HepG2 (cell line): ENCODE results near the gene IL17C. TPM values are rescaled to one million over a fixed set of nuclear protein-coding genes. Genes with fewer than 3 reads are reported as not detected.
A peak's percentile ranks its signal among the peaks of the same experiment; 100 is the strongest.

ENCODE experiments used
- ATAD3A ChIP-seq: sonication (generic); formaldehyde crosslinking; IDR thresholded peaks from 2 replicates; pipeline ENCODE4 v1.4.0; 2020; ENCODE audit warnings: missing genetic modification reagents
- CHD2 ChIP-seq: IDR thresholded peaks from 2 replicates; pipeline ENCODE4 v1.6.1; 2011; ENCODE audit warnings: low read depth, low read length, improper control_type of control experiment
- HES4 ChIP-seq: sonication (generic); formaldehyde crosslinking; IDR thresholded peaks from 2 replicates; pipeline ENCODE4 v1.9.0; 2021; ENCODE audit warnings: mild to moderate bottlenecking, missing genetic modification reagents, borderline replicate concordance
- JUN ChIP-seq: sonication (generic); formaldehyde crosslinking; IDR thresholded peaks from 2 replicates; pipeline ENCODE4 v1.4.0; 2020; ENCODE audit warnings: mild to moderate bottlenecking, missing genetic modification reagents
- KAT2B ChIP-seq: fragments of 150-350 bp; IDR thresholded peaks from 2 replicates; pipeline ENCODE4 v1.6.1; 2014; ENCODE audit warnings: low read depth, low read length, borderline replicate concordance
- NCOR1 ChIP-seq: fragments of 200-600 bp; sonication (generic); IDR thresholded peaks from 2 replicates; pipeline ENCODE4 v1.7.0; 2017; ENCODE audit warnings: antibody characterized with exemption, low read length, borderline replicate concordance
- NFIB ChIP-seq: sonication (generic); formaldehyde crosslinking; IDR thresholded peaks from 2 replicates; pipeline ENCODE4 v1.9.0; 2021; ENCODE audit warnings: missing genetic modification reagents, mild to moderate bottlenecking, borderline replicate concordance
- TBX2 ChIP-seq: sonication (generic); formaldehyde crosslinking; IDR thresholded peaks from 2 replicates; pipeline ENCODE4 v1.5.0; 2020; ENCODE audit warnings: missing genetic modification reagents, mild to moderate bottlenecking, borderline replicate concordance
- ZBTB3 ChIP-seq: sonication (generic); formaldehyde crosslinking; IDR thresholded peaks from 2 replicates; pipeline ENCODE4 v1.4.0; 2020; ENCODE audit warnings: low read depth, mild to moderate bottlenecking, moderate library complexity, missing genetic modification reagents, borderline replicate concordance
- ZNF121 ChIP-seq: sonication (generic); formaldehyde crosslinking; IDR thresholded peaks from 2 replicates; pipeline ENCODE4 v1.5.0; 2020; ENCODE audit warnings: mild to moderate bottlenecking, missing genetic modification reagents
- polyA plus RNA-seq, 8 experiments: library from polyadenylated mRNA; depleted of rRNA in 3 of 8; stranded (reverse) in 7 of 8; unstranded in 1 of 8; fragments of >200 nt; fragmentation: Illumina TruSeq in 4 of 8; extraction: Trizol in 4 of 8; gene quantifications; 2 replicates each; pipeline versions ENCODE4 v1.2.1 to v1.2.3, GENCODE V29; 2011 to 2016; ENCODE audit warnings: low read depth in 4 of 8, missing spikeins in 1 of 8, mixed read lengths in 1 of 8; ENCODE audit not compliant: insufficient read depth in 1 of 8
- total RNA-seq, 5 experiments: library from RNA; depleted of rRNA; stranded (reverse); fragments of >200 nt; fragmentation: Illumina TruSeq; extraction: Trizol; gene quantifications; 2 replicates each; pipeline ENCODE4 v1.2.3, GENCODE V29; 2016; ENCODE audit warnings: low read depth in 1 of 5
- TF ChIP-seq, protein P1 (sequence below): sonication (generic); formaldehyde crosslinking; IDR thresholded peaks from 2 replicates; pipeline ENCODE4 v1.4.0; 2020; ENCODE audit warnings: mild to moderate bottlenecking, missing genetic modification reagents
- TF ChIP-seq, protein P2 (sequence below): sonication (generic); formaldehyde crosslinking; IDR thresholded peaks from 2 replicates; pipeline ENCODE4 v1.8.1; 2023; ENCODE audit warnings: mild to moderate bottlenecking, missing genetic modification reagents
- TF ChIP-seq, protein P3 (sequence below), 2 experiments: sonication (generic) in 1 of 2; formaldehyde crosslinking in 1 of 2; IDR thresholded peaks; 2 replicates each; pipeline versions ENCODE4 v1.4.0 to v1.6.1; 2016 to 2020; ENCODE audit warnings: borderline replicate concordance in 1 of 2, low read depth in 1 of 2, mild to moderate bottlenecking in 1 of 2, missing genetic modification reagents in 1 of 2
- TF ChIP-seq, protein P4 (sequence below): sonication (generic); formaldehyde crosslinking; IDR thresholded peaks from 2 replicates; pipeline ENCODE4 v1.8.0; 2022; ENCODE audit warnings: missing genetic modification reagents, mild to moderate bottlenecking, inconsistent platforms, borderline replicate concordance

IL17C gene
- total and polyA plus RNA-seq, 2 of the 13 experiments (the other 11 are each of a cell fraction or from before 2014, with no cell fraction given) = not detected

DNA sequence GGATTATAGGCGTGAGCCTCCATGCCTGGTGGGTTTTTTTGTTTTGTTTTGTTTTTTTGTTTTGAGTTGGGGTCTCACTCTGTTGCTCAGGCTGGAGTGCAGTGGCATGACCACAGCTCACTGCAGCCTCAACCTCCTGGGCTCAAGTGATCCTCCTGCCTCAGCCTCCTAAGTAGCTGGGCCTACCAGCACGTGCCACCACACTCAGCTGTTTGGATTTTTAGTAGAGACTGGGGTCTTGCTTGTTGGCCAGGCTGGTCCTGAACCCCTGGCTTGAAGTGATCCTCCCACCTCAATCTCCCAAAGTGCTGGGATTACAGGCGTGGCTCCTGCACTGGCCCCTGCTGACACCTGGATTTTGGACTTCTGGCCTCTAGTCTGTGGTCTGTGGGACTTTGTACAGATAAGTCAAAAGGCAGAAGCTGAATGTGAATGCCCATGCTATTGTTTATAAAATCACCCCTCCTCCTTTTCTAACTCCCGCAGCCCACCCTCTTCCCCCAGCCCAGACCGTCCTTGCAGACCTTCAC, 42.2 kb downstream of the IL17C start (continued):
- TF ChIP-seq, protein P1, sequence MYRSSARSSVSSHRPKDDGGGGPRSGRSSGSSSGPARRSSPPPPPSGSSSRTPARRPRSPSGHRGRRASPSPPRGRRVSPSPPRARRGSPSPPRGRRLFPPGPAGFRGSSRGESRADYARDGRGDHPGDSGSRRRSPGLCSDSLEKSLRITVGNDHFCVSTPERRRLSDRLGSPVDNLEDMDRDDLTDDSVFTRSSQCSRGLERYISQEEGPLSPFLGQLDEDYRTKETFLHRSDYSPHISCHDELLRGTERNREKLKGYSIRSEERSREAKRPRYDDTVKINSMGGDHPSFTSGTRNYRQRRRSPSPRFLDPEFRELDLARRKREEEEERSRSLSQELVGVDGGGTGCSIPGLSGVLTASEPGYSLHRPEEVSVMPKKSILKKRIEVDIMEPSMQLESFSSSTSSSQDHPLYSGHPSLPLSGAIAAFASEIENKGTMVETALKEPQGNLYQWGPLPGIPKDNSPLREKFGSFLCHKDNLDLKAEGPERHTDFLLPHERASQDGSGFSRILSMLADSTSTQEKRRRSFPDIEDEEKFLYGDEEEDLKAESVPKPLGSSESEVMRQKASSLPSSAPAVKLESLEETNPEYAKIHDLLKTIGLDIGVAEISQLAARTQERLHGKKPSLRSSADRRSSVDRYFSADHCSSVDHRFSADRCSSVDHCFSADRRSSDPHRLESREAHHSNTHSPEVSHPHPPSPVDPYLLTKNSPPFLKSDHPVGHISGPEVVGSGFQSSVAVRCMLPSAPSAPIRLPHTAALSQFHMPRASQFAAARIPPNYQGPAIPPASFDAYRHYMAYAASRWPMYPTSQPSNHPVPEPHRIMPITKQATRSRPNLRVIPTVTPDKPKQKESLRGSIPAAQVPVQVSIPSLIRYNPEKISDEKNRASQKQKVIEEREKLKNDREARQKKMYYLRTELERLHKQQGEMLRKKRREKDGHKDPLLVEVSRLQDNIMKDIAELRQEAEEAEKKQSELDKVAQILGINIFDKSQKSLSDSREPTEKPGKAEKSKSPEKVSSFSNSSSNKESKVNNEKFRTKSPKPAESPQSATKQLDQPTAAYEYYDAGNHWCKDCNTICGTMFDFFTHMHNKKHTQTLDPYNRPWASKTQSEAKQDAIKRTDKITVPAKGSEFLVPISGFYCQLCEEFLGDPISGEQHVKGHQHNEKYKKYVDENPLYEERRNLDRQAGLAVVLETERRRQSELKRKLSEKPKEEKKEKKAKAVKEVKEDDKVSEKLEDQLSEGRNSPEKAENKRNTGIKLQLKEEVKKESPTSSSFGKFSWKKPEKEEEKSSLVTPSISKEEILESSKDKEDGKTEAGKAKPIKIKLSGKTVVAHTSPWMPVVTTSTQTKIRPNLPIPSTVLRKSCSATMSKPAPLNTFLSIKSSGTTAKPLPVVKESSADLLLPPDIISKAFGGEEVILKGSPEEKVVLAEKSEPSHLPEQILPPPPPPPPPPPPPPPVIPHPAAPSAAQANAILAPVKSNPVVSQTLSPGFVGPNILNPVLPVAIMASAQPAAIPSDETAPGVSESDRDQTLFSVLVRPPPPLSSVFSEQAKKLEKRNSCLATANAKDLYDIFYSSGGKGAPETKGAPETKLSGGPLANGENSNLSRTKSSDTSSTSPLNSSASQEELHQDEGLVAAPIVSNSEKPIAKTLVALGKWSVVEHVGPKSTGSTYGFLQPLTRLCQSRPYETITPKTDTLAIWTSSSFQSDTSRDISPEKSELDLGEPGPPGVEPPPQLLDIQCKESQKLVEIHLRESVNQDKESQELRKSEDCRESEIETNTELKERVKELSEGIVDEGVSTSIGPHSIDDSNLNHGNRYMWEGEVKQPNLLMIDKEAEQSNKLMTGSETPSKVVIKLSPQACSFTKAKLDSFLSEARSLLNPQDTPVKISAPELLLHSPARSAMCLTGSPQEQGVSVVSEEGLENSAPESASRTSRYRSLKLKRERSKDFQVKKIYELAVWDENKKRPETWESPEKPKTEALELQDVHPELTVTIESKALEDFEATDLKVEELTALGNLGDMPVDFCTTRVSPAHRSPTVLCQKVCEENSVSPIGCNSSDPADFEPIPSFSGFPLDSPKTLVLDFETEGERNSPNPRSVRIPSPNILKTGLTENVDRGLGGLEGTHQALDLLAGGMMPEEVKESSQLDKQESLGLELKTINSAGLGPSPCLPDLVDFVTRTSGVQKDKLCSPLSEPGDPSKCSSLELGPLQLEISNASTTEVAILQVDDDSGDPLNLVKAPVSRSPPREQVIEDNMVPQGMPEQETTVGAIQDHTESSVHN (CRISPR knock-in tag) = no peak
- TF ChIP-seq KAT2B (no peak), HES4 (no peak), JUN (CRISPR knock-in tag) (no peak), CHD2 (no peak), ZNF121 (CRISPR knock-in tag) (0 out of 2 replicates have a peak, but pooled peaks have one; percentile 45), ATAD3A (CRISPR knock-in tag) (no peak), NCOR1 (peak; percentile 37), TBX2 (CRISPR knock-in tag) (0 out of 2 replicates have a peak, but pooled peaks have one; percentile 12), NFIB (CRISPR knock-in tag) (no peak), ZBTB3 (no peak)
- TF ChIP-seq, protein P2, sequence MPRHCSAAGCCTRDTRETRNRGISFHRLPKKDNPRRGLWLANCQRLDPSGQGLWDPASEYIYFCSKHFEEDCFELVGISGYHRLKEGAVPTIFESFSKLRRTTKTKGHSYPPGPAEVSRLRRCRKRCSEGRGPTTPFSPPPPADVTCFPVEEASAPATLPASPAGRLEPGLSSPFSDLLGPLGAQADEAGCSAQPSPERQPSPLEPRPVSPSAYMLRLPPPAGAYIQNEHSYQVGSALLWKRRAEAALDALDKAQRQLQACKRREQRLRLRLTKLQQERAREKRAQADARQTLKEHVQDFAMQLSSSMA (CRISPR knock-in tag) = no peak
- TF ChIP-seq, protein P3, sequence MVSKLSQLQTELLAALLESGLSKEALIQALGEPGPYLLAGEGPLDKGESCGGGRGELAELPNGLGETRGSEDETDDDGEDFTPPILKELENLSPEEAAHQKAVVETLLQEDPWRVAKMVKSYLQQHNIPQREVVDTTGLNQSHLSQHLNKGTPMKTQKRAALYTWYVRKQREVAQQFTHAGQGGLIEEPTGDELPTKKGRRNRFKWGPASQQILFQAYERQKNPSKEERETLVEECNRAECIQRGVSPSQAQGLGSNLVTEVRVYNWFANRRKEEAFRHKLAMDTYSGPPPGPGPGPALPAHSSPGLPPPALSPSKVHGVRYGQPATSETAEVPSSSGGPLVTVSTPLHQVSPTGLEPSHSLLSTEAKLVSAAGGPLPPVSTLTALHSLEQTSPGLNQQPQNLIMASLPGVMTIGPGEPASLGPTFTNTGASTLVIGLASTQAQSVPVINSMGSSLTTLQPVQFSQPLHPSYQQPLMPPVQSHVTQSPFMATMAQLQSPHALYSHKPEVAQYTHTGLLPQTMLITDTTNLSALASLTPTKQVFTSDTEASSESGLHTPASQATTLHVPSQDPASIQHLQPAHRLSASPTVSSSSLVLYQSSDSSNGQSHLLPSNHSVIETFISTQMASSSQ (IDR thresholded peaks at IDR 0.05; ENCODE audit: low read depth) = no peak
- TF ChIP-seq, protein P3 (CRISPR knock-in tag; IDR thresholded peaks at IDR 0.05; ENCODE audit: borderline replicate concordance) = no peak
- TF ChIP-seq, protein P4, sequence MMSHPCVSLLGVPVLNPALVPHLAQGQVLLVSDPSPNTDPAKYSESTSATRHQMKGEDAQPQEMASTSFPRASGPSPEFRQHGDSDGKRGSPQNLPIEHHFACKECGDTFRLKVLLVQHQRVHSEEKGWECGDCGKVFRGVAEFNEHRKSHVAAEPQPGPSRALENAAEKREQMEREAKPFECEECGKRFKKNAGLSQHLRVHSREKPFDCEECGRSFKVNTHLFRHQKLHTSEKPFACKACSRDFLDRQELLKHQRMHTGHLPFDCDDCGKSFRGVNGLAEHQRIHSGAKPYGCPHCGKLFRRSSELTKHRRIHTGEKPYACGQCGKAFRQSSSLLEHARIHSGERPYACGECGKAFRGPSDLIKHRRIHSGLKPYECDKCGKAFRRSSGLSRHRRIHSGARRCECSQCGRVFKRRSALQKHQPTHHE (CRISPR knock-in tag) = 0 out of 2 replicates have a peak, but pooled peaks have one; percentile 3
